AML-193 (cell line): ENCODE measurements around the gene ZC2HC1B.
A peak's percentile ranks its signal among the peaks of the same experiment; 100 is the strongest.
"Not testable (repeated sequence)": the region's sequence is repeated elsewhere in the genome, so short reads cannot be mapped to it uniquely, and the experiment has no call there.

ENCODE experiments used
- DNase-seq, 2 experiments: peaks; one replicate each; lab custom pipeline; 2025; lab: John Stamatoyannopoulos, UW

The ZC2HC1B gene

GRCh38 chr6:143864234-143864633 lies at the start of gene ZC2HC1B:
Gene ZC2HC1B, plus strand, starts transcription at chr6:143864474. Its CDS starts 66 bp downstream, at chr6:143864540.
- DNase-seq = no peak

- no peak for DNase-seq
Measured at GRCh38 chr6:143817621-143818020, 46.7 kb upstream of the ZC2HC1B start.

- no peak for DNase-seq
Measured at GRCh38 chr6:143821359-143821758, 42.9 kb upstream of the ZC2HC1B start.

- no peak for DNase-seq
Measured at GRCh38 chr6:143822584-143823024, 41.7 kb upstream of the ZC2HC1B start.

GRCh38 chr6:143823548-143823947 lies 40.7 kb upstream of the ZC2HC1B start:
- DNase-seq = no peak

GRCh38 chr6:143828572-143828971 lies 35.7 kb upstream of the ZC2HC1B start:
- no peak for DNase-seq

- DNase-seq = no peak
Measured at GRCh38 chr6:143836150-143836549, 28.1 kb upstream of the ZC2HC1B start.

GRCh38 chr6:143838395-143838794 lies 25.9 kb upstream of the ZC2HC1B start:
- DNase-seq = no peak

- no peak for DNase-seq
Measured at GRCh38 chr6:143839196-143839595, 25.1 kb upstream of the ZC2HC1B start.

- DNase-seq = no peak
Measured at GRCh38 chr6:143840595-143841265, 23.5 kb upstream of the ZC2HC1B start.

GRCh38 chr6:143842461-143842901 lies 21.8 kb upstream of the ZC2HC1B start:
- DNase-seq = no peak

GRCh38 chr6:143842902-143843676 lies 21.2 kb upstream of the ZC2HC1B start, which contains the start of gene LTV1:
Gene LTV1, plus strand, starts transcription at chr6:143843338. Its CDS starts 140 bp downstream, at chr6:143843478.
- DNase-seq = peak; percentile 93 to 96

GRCh38 chr6:143843677-143843999 lies 20.6 kb upstream of the ZC2HC1B start:
- peak; percentile 30 to 52 for DNase-seq

- no peak for DNase-seq
Measured at GRCh38 chr6:143844006-143844405, 20.3 kb upstream of the ZC2HC1B start.

GRCh38 chr6:143845033-143845432 lies 19.2 kb upstream of the ZC2HC1B start:
- DNase-seq = peak; percentile 92 to 96

- DNase-seq = not testable (repeated sequence)
Measured at GRCh38 chr6:143851706-143852105, 12.6 kb upstream of the ZC2HC1B start.

GRCh38 chr6:143855057-143855456 lies 9.2 kb upstream of the ZC2HC1B start:
- DNase-seq = not testable (repeated sequence)

GRCh38 chr6:143856762-143857161 lies 7.5 kb upstream of the ZC2HC1B start:
- not testable (repeated sequence) for DNase-seq

GRCh38 chr6:143857651-143858050 lies 6.6 kb upstream of the ZC2HC1B start:
- DNase-seq = no peak

- no peak for DNase-seq
Measured at GRCh38 chr6:143859891-143860660, 4.2 kb upstream of the ZC2HC1B start.

GRCh38 chr6:143863771-143864170 lies 503 bp upstream of the ZC2HC1B start:
- DNase-seq = no peak

- no peak for DNase-seq
Measured at GRCh38 chr6:143867236-143867635, 3.0 kb downstream of the ZC2HC1B start.
